GM12878 (cell line): Measurements from ENCODE around the gene LAS1L. TPM values are rescaled to one million over a fixed set of nuclear protein-coding genes. Genes with fewer than 3 reads are reported as not detected.

Experiments used
- CREB1 ChIP-seq: IDR thresholded peaks from 2 replicates; pipeline ENCODE4 v1.6.1; 2012; ENCODE audit warnings: low read depth, mild to moderate bottlenecking, inconsistent platforms
- CREM ChIP-seq: IDR thresholded peaks from 2 replicates; pipeline ENCODE4 v1.6.1; 2014; ENCODE audit warnings: antibody characterized with exemption, low read depth
- CTCF ChIP-seq, 3 experiments: IDR thresholded peaks in 2 of 3; conservative IDR thresholded peaks in 1 of 3; 2 replicates each; pipeline ENCODE4 v1.5.1; 2011; ENCODE audit warnings: low read depth in 3 of 3, low read length in 3 of 3, mild to moderate bottlenecking in 3 of 3, control low read depth in 2 of 3, moderate library complexity in 2 of 3, inconsistent platforms in 1 of 3, mixed read lengths in 1 of 3; ENCODE audit not compliant: control insufficient read depth in 2 of 3, insufficient read depth in 1 of 3; ENCODE audit errors: extremely low read depth in 1 of 3
- ETV6 ChIP-seq, 2 experiments: fragments of 450-650 bp in 1 of 2; IDR thresholded peaks in 1 of 2; conservative IDR thresholded peaks in 1 of 2; 2 replicates each; pipeline ENCODE4 v1.6.1; 2014; ENCODE audit warnings: antibody characterized with exemption in 1 of 2, borderline replicate concordance in 1 of 2, low read depth in 1 of 2, mild to moderate bottlenecking in 1 of 2, moderate library complexity in 1 of 2
- FOS ChIP-seq: IDR thresholded peaks from 3 replicates; pipeline ENCODE4 v1.6.1; 2011; ENCODE audit warnings: borderline replicate concordance; ENCODE audit not compliant: insufficient read length; ENCODE audit errors: extremely low read depth
- HDAC6 ChIP-seq: fragments of 200-600 bp; sonication (generic); IDR thresholded peaks from one replicate; pipeline ENCODE4 v1.8.0; 2017; ENCODE audit warnings: antibody characterized with exemption; ENCODE audit not compliant: unreplicated experiment
- HDGF ChIP-seq: fragments of 450-650 bp; IDR thresholded peaks from 2 replicates; pipeline ENCODE4 v1.6.1; 2016; ENCODE audit warnings: antibody characterized with exemption
- IKZF1 ChIP-seq: fragments of 450-650 bp; conservative IDR thresholded peaks from 2 replicates; pipeline ENCODE4 v1.6.1; 2017; ENCODE audit warnings: antibody characterized with exemption, mild to moderate bottlenecking
- IRF5 ChIP-seq: fragments of 450-650 bp; IDR thresholded peaks from 2 replicates; pipeline ENCODE4 v1.6.1; 2017; ENCODE audit warnings: borderline replicate concordance
- JUNB ChIP-seq: IDR thresholded peaks from 2 replicates; pipeline ENCODE4 v1.6.1; 2016; ENCODE audit warnings: antibody characterized with exemption, mild to moderate bottlenecking
- MEF2B ChIP-seq: fragments of 450-650 bp; IDR thresholded peaks from 2 replicates; pipeline ENCODE4 v1.6.1; 2018; ENCODE audit warnings: mild to moderate bottlenecking, moderate library complexity; ENCODE audit not compliant: partially characterized antibody, poor library complexity, severe bottlenecking
- NR2C2 ChIP-seq: IDR thresholded peaks from 2 replicates; pipeline ENCODE4 v1.6.1; 2011; ENCODE audit warnings: borderline replicate concordance, low read depth; ENCODE audit not compliant: control insufficient read depth, insufficient read length
- POLR2A ChIP-seq: IDR thresholded peaks from 2 replicates; pipeline ENCODE4 v1.6.1; 2011; ENCODE audit warnings: low read depth, mild to moderate bottlenecking, low read length
- RFX5 ChIP-seq: IDR thresholded peaks from 2 replicates; pipeline ENCODE4 v1.6.1; 2011; ENCODE audit warnings: low read depth, low read length, improper control_type of control experiment
- SIX5 ChIP-seq: IDR thresholded peaks from 2 replicates; pipeline ENCODE4 v1.6.1; 2011; ENCODE audit warnings: mild to moderate bottlenecking, low read depth, low read length, moderate library complexity; ENCODE audit not compliant: severe bottlenecking
- SMARCA5 ChIP-seq: fragments of 450-650 bp; IDR thresholded peaks from 2 replicates; pipeline ENCODE4 v1.6.1; 2017; ENCODE audit warnings: mild to moderate bottlenecking
- SP1 ChIP-seq: IDR thresholded peaks from one replicate; pipeline ENCODE4 v1.6.1; 2011; ENCODE audit warnings: low read depth, low read length
- SPI1 ChIP-seq: IDR thresholded peaks from 2 replicates; pipeline ENCODE4 v1.6.1; 2011; ENCODE audit warnings: low read depth, mild to moderate bottlenecking, low read length, moderate library complexity, borderline replicate concordance; ENCODE audit not compliant: insufficient read depth
- TAF1 ChIP-seq: IDR thresholded peaks from 2 replicates; pipeline ENCODE4 v1.6.1; 2011; ENCODE audit warnings: mild to moderate bottlenecking, low read depth, low read length, borderline replicate concordance
- TCF12 ChIP-seq: IDR thresholded peaks from 2 replicates; pipeline ENCODE4 v1.6.1; 2011; ENCODE audit warnings: low read depth, mild to moderate bottlenecking, low read length
- USF1 ChIP-seq: IDR thresholded peaks from 2 replicates; pipeline ENCODE4 v1.6.1; 2011; ENCODE audit warnings: borderline replicate concordance, low read depth, mild to moderate bottlenecking, moderate library complexity, mixed read lengths, low read length; ENCODE audit not compliant: insufficient read depth; ENCODE audit errors: extremely low read length
- YBX1 ChIP-seq: fragments of 450-650 bp; IDR thresholded peaks from 2 replicates; pipeline ENCODE4 v1.6.1; 2016; ENCODE audit warnings: antibody characterized with exemption
- ZNF24 ChIP-seq: fragments of 450-650 bp; IDR thresholded peaks from 2 replicates; pipeline ENCODE4 v1.6.1; 2017; ENCODE audit warnings: antibody characterized with exemption, mild to moderate bottlenecking
- ZNF274 ChIP-seq: IDR thresholded peaks from one replicate; pipeline ENCODE4 v1.8.0; 2011; ENCODE audit not compliant: insufficient read length, insufficient read depth
- ZSCAN29 ChIP-seq: fragments of 450-650 bp; IDR thresholded peaks from 2 replicates; pipeline ENCODE4 v1.6.1; 2017; ENCODE audit warnings: mild to moderate bottlenecking, moderate library complexity
- ZZZ3 ChIP-seq: IDR thresholded peaks from 2 replicates; pipeline ENCODE4 v1.6.1; 2011; ENCODE audit warnings: low read depth; ENCODE audit not compliant: control insufficient read depth, insufficient read length
- polyA plus RNA-seq, 11 experiments: library from polyadenylated mRNA; depleted of rRNA in 4 of 11; unstranded in 6 of 11; stranded (reverse) in 5 of 11; fragments of >200 nt; fragmentation: Nextera tagmentation in 4 of 11; fragmentation: Illumina TruSeq in 1 of 11; extraction: Ambion mirVana in 4 of 11; extraction: Trizol in 1 of 11; gene quantifications; 1 replicate in 1 of 11; 2 replicates in 10 of 11; pipeline versions ENCODE4 v1.2.1 to v1.2.3, GENCODE V29; 2011 to 2016; ENCODE audit warnings: inconsistent platforms in 2 of 11, missing spikeins in 2 of 11, low read depth in 1 of 11
- total RNA-seq, 4 experiments: library from RNA; depleted of rRNA in 3 of 4; stranded (reverse); fragments of >200 nt in 3 of 4; fragmentation: Illumina TruSeq in 1 of 4; extraction: Trizol in 1 of 4; gene quantifications; 2 replicates each; pipeline versions ENCODE4 v1.2.1 to v1.2.3, GENCODE V29; 2013 to 2021

The LAS1L gene
- total and polyA plus RNA-seq, 10 of the 15 experiments (the other 5 are each of a cell fraction or from before 2014, with no cell fraction given) = 27.4 to 100 (median 56.4) TPM

- TF ChIP-seq ETV6 (conservative IDR thresholded peaks at IDR 0.05 in 1 of 2, IDR thresholded peaks at IDR 0.05 in 1 of 2; ENCODE audit: borderline replicate concordance in 1 of 2, low read depth in 1 of 2) = no peak; a peak in 1 of 4 replicates
- no peak for TF ChIP-seq SMARCA5
- TF ChIP-seq NR2C2 = no peak
- TF ChIP-seq CTCF (IDR thresholded peaks at IDR 0.05 in 2 of 3, conservative IDR thresholded peaks at IDR 0.05 in 1 of 3; ENCODE audit: control insufficient read depth in 2 of 3, extremely low read depth in 1 of 3, insufficient read depth in 1 of 3, low read depth in 3 of 3, low read length in 3 of 3) = peak; percentile 70 to 89 (median 87)
- no peak for TF ChIP-seq TCF12
- no peak for TF ChIP-seq ZNF274
- TF ChIP-seq HDAC6 = no peak
- TF ChIP-seq ZNF24 = 0 out of 2 replicates have a peak, but pooled peaks have one; percentile 12
- no peak for TF ChIP-seq SP1
- no peak for TF ChIP-seq CREM
- no peak for TF ChIP-seq USF1
- TF ChIP-seq SPI1 = peak; percentile 93
- no peak for TF ChIP-seq HDGF
- TF ChIP-seq JUNB = peak; percentile 80
- no peak for TF ChIP-seq POLR2A
- no peak for TF ChIP-seq IRF5
- TF ChIP-seq TAF1 = no peak
- no peak for TF ChIP-seq MEF2B
- no peak for TF ChIP-seq SIX5
- TF ChIP-seq IKZF1 = peak; percentile 48; the same call in 1 of the 2 replicates
- TF ChIP-seq CREB1 = no peak
- no peak for TF ChIP-seq RFX5
- no peak for TF ChIP-seq ZZZ3
- no peak for TF ChIP-seq ZSCAN29
- TF ChIP-seq FOS = no peak
- no peak for TF ChIP-seq YBX1
Observed at GRCh38 chrX:65581661-65582339, 47.2 kb upstream of the LAS1L start (continued).
